HG03159 (cell line): ENCODE measurements around the gene ADCK2.
A peak's percentile ranks its signal among the peaks of the same experiment; 100 is the strongest.
"Not testable (repeated sequence)": the region's sequence is repeated elsewhere in the genome, so short reads cannot be mapped to it uniquely, and the experiment has no call there.

Experiments
- ATAC-seq: cut with Tn5 transposase; IDR thresholded peaks from one replicate; pipeline ENCODE4 v1.9.1; 2021; ENCODE audit warnings: mild to moderate bottlenecking, moderate library complexity; ENCODE audit not compliant: unreplicated experiment

ADCK2 gene

GRCh38 chr7:140672382-140673062, at the start of gene ADCK2:
Gene ADCK2, plus strand, starts transcription at chr7:140672945. Its CDS starts 386 bp downstream, at chr7:140673331.
- ATAC-seq: peak; percentile 40

- ATAC-seq: no peak
Measured at GRCh38 chr7:140623980-140624379, 48.8 kb upstream of the ADCK2 start.

GRCh38 chr7:140624392-140625191, 48.2 kb upstream of the ADCK2 start:
- ATAC-seq: no peak

- ATAC-seq: not testable (repeated sequence)
Measured at GRCh38 chr7:140625192-140625558, 47.6 kb upstream of the ADCK2 start.

GRCh38 chr7:140625908-140626868, 46.6 kb upstream of the ADCK2 start:
- no peak for ATAC-seq

- no peak for ATAC-seq
Measured at GRCh38 chr7:140631021-140631420, 41.7 kb upstream of the ADCK2 start.

- no peak for ATAC-seq
Measured at GRCh38 chr7:140631602-140632001, 41.1 kb upstream of the ADCK2 start.

GRCh38 chr7:140635345-140635744, 37.4 kb upstream of the ADCK2 start:
- ATAC-seq: no peak

- ATAC-seq: no peak
Measured at GRCh38 chr7:140635816-140636215, 36.9 kb upstream of the ADCK2 start.

GRCh38 chr7:140637400-140637799, 35.3 kb upstream of the ADCK2 start:
- no peak for ATAC-seq

- ATAC-seq: no peak
Measured at GRCh38 chr7:140638173-140638791, 34.5 kb upstream of the ADCK2 start.

GRCh38 chr7:140639366-140640053, 33.2 kb upstream of the ADCK2 start:
- ATAC-seq: no peak

GRCh38 chr7:140640060-140640637, 32.6 kb upstream of the ADCK2 start:
- no peak for ATAC-seq

- no peak for ATAC-seq
Measured at GRCh38 chr7:140640727-140641523, 31.8 kb upstream of the ADCK2 start, which contains the start of gene DENND2A. Gene DENND2A, minus strand, starts transcription at chr7:140640813. Its CDS starts 38,416 bp downstream, at chr7:140602397.

- ATAC-seq: no peak
Measured at GRCh38 chr7:140641524-140642195, 31.1 kb upstream of the ADCK2 start.

- ATAC-seq: no peak
Measured at GRCh38 chr7:140643416-140643815, 29.3 kb upstream of the ADCK2 start.

- not testable (repeated sequence) for ATAC-seq
Measured at GRCh38 chr7:140644761-140645160, 28.0 kb upstream of the ADCK2 start.

- ATAC-seq: no peak
Measured at GRCh38 chr7:140645166-140645900, 27.4 kb upstream of the ADCK2 start.
